Memory B cell (primary cell): ENCODE data around the gene DEDD.

ENCODE experiments used
- ATAC-seq: fragments of 150-1000 bp; cut with Tn5 transposase; 2 replicates; pipeline ENCODE4 v1.10.0; 2021; ENCODE audit warnings: low read depth, mild to moderate bottlenecking, moderate library complexity
- DNase-seq, 2 donors: peaks; one replicate each; pipeline ENCODE4 v3.0.0; 2022; ENCODE audit warnings: low spot score in 2 of 2
- H3K27ac Mint-ChIP-seq: one replicate; pipeline ENCODE4 v1.8.0; 2022; ENCODE audit warnings: mild to moderate bottlenecking, moderate library complexity, mixed read lengths
- H3K27me3 Mint-ChIP-seq: one replicate; pipeline ENCODE4 v1.8.0; 2022; ENCODE audit warnings: mixed read lengths
- H3K36me3 Mint-ChIP-seq: one replicate; pipeline ENCODE4 v1.8.0; 2022; ENCODE audit warnings: mild to moderate bottlenecking, mixed read lengths
- H3K4me1 Mint-ChIP-seq: one replicate; pipeline ENCODE4 v1.8.0; 2022; ENCODE audit warnings: mixed read lengths
- H3K4me3 Mint-ChIP-seq: one replicate; pipeline ENCODE4 v1.8.0; 2022; ENCODE audit warnings: mild to moderate bottlenecking, moderate library complexity, mixed read lengths
- H3K9me3 Mint-ChIP-seq: one replicate; pipeline ENCODE4 v1.8.0; 2022; ENCODE audit warnings: mixed read lengths

The DEDD gene, protein sequence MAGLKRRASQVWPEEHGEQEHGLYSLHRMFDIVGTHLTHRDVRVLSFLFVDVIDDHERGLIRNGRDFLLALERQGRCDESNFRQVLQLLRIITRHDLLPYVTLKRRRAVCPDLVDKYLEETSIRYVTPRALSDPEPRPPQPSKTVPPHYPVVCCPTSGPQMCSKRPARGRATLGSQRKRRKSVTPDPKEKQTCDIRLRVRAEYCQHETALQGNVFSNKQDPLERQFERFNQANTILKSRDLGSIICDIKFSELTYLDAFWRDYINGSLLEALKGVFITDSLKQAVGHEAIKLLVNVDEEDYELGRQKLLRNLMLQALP

DNA sequence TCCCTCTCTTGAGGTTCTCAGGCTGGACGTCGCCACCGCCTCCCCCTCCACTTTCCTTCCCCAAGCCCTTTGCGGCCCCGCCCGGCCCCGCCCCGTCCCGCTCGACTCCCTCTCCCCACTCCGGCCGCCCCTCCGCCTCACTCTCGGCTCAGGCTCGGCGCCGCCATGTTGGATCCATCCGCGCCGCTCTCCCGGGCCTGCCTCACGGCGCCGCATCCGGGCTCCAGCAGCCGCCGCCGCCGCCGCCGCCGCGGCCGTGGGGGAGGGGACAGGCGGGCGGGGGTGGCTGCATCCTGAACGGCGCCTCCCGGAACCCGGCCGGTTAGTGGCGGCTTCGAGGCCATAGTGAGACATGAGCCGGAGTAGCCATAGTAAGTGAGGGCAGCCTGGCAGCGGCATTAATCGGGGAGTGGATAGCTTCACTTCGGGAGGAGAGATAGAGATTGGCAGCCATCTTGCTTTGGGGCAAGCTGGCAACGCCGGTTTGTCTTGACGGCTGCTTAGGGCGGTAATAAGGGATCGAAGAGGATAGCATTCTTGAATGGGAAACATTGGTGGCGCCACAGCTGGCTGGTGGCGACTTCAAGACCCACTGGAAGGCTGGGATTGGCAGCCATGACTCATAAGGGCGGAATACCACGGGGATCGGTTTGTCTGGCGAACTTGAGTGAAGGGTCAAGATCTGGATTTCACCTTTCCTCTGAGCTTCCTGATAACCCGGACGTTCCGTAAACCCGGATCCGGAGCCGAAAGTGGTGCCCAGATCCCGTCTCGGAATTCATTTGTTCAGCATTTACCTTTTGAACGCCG, at the start of gene DEDD:
Gene DEDD (minus strand): TSS at position 258 of the 810 bp plus-strand sequence. CDS start 8,205 bp downstream, outside the sequence.
- Mint-ChIP-seq H3K27ac (no peak within 1 kb of the TSS), H3K4me1 (peaks cover 16% of the 10 kb centered on the region), H3K4me3 (no peak within 1 kb of the TSS), H3K36me3 (peaks cover 5% of the 10 kb centered on the region), H3K27me3 (no peaks in the 10 kb centered on the region), H3K9me3 (no peaks in the 10 kb centered on the region)
- ATAC-seq (peak; percentile 94), DNase-seq (peak; percentile 80 to 81)

DNA sequence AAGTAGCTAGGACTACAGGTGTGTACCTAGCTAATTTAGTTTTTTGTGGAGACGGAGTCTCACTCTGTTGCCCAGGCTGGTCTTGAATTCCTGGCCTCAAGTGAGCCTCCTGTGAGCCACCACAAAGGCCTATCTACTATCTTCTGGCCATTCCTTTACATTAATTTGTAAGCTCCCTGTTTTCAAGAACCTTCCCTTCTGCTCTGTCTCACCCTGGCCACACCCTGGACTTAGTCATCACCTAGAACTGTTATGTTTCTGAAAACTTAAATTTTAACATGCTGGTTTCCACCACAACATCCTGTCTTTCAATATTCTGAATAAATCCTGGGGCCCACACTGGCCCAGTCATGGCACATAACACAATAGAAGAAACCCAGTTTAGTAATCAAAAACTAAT, 49.7 kb upstream of the DEDD start:
- ATAC-seq (no peak), DNase-seq (no peak)
- H3K4me3 Mint-ChIP-seq, result peak overlapping the region; percentile 24
- peak overlapping the region; percentile 43 for H3K27ac Mint-ChIP-seq
- H3K36me3 Mint-ChIP-seq, result peaks cover 2% of the 10 kb centered on the region
- no peaks in the 10 kb centered on the region for H3K9me3 Mint-ChIP-seq
- H3K4me1 Mint-ChIP-seq, result peaks cover 55% of the 10 kb centered on the region
- no peaks in the 10 kb centered on the region for H3K27me3 Mint-ChIP-seq

DNA sequence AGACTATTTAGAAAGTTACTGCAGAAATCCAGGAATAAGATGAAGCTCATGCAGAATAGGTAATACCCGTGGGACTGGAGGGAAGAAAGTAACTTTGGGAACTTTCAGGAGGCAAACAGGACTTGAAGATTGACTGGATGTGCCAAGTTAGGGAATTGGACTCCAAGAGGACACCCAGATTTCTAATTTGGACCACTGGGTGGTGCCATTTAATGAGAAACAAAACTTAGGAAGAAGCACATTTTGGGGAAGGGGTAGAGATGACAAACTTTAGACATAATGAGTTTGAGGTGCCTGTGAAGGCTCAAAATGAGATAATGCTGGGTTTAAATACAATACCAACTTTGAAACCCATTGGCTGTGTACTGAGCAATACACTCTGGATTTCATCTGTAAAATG, 48.2 kb upstream of the DEDD start:
- peak overlapping the region; percentile 11 for H3K4me3 Mint-ChIP-seq
- H3K27ac Mint-ChIP-seq, result peak overlapping the region; percentile 69
- peaks cover 3% of the 10 kb centered on the region for H3K36me3 Mint-ChIP-seq
- H3K9me3 Mint-ChIP-seq, result no peaks in the 10 kb centered on the region
- no peak for ATAC-seq
- H3K27me3 Mint-ChIP-seq, result no peaks in the 10 kb centered on the region
- H3K4me1 Mint-ChIP-seq, result peaks cover 56% of the 10 kb centered on the region
- DNase-seq, result no peak

DNA sequence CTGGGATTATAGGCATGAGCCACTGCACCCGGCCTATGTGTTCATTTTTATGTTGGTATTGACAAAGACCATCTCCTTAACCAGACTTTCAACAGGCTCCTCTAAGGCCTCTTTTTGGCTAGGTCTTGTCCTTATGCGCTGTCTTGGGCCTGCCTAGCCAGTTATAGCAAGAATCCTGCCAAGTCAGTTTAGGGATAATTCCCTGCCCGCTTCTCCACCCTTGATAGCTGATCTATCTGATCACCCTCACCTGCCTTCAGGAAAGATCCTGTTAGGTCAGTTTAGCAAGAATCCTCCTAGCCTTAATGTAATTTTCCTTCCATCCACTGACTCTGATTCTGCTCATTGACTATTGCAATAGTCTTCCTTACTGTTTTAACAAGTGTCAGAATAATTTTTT, 47.2 kb upstream of the DEDD start:
- H3K4me3 Mint-ChIP-seq, result no peak overlapping the region

DNA sequence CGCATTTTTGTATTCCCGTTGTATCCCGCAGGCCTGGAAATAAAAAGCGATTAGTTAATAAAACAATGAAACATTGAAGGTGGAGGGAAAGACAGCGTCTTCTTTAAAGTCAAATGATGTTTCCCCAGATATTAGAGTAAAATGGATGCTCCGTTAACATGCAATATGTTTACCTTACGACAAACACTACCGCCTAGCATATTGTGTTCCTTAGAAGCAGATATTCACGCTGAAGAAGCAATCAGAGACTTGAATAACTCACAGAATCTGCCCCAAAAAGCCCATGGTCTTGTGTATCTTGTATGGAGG, 45.4 kb upstream of the DEDD start:
- Mint-ChIP-seq H3K36me3 (peaks cover 20% of the 10 kb centered on the region), H3K27me3 (no peaks in the 10 kb centered on the region), H3K4me1 (peaks cover 50% of the 10 kb centered on the region), H3K9me3 (no peaks in the 10 kb centered on the region), H3K27ac (peak overlapping the region; percentile 96), H3K4me3 (peak overlapping the region; percentile 100)
- ATAC-seq, result no peak
- DNase-seq, result no peak

More for the DNA sequence above, 47.2 kb upstream of the DEDD start:
- H3K27ac Mint-ChIP-seq, result no peak overlapping the region
- no peak for ATAC-seq
- H3K27me3 Mint-ChIP-seq, result no peaks in the 10 kb centered on the region
- peaks cover 9% of the 10 kb centered on the region for H3K36me3 Mint-ChIP-seq
- no peaks in the 10 kb centered on the region for H3K9me3 Mint-ChIP-seq
- no peak for DNase-seq
- peaks cover 58% of the 10 kb centered on the region for H3K4me1 Mint-ChIP-seq

DNA sequence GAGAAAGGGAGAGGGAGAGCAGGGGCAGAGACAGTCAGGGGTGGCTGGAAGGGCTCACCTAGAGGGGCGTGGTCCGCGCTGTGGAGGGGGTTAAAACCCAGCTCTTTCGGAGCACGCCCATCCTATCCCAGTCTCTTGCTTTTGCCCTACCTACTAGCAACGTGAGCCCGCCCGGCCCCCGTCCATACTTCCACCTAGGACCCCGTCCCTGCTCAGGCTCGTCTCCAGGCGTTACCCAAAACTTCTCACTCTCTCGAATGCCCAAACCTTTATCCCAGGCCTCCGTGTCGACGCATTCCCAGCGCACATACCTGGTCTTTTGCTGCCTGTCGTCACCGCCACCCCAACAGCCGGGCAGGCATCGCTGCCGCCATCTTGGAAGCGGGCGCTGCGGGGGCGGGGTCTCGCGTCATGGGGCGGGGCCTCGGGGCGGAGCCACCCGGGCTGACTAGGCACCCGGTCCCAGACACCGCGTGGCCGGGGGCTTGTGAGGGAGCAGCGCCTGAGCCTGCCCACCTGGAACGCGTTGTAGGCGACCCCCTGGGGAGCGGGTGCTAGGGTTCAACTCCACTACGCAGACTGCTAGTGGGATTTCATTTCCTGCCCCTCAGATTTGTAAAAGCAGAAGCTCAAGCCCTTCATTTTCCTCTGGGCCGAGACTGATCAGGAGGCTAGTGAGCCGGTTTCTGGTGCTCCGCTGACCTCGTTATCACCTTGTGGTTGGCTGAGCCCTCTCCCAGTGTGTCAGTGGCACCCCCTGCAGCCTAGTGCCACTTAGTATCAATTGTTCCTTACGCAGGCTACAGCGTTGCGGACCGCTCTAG, 44.9 kb upstream of the DEDD start, which contains the start of gene B4GALT3:
Gene B4GALT3 (minus strand): TSS at position 396 of the 824 bp plus-strand sequence. CDS start 1,447 bp downstream, outside the sequence.
- H3K4me1 Mint-ChIP-seq, result peaks cover 47% of the 10 kb centered on the region
- H3K27ac Mint-ChIP-seq, result peak within 1 kb of the TSS; percentile 96
- peak; percentile 95 to 99 for DNase-seq
- no peaks in the 10 kb centered on the region for H3K27me3 Mint-ChIP-seq
- H3K9me3 Mint-ChIP-seq, result no peaks in the 10 kb centered on the region
- peaks cover 24% of the 10 kb centered on the region for H3K36me3 Mint-ChIP-seq
- peak within 1 kb of the TSS; percentile 100 for H3K4me3 Mint-ChIP-seq
- peak; percentile 92 for ATAC-seq

DNA sequence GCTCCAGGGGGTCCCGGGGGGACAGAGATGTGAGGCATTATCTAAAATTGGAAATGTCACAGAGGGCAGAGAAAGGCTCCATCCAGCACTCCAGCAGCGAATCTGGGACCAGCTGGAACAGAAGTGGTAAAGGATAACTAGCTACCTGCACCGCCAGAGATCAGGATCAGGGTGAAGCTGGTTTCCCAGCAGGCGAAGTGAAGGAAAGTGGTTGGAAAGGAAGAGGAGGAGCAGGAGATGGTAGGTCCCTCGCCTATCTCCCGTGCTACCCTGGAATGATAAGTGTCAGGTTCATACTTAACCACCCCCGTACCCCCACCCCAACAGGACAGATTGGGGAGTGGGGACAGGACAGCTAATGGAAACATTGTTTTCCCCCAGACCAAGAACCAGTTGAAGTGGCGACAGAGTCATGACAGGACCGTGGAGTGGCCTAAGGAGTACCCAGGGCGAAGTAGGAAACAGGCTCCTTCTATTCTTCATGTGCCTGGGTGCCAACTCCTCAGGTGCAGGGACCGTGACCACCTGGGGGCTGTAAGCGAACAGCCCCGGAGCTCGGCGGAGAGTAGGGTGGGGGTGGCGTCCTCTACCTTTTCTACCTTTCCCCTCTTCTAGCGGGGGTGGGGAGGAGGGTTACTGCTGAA, 44.1 kb upstream of the DEDD start:
- Mint-ChIP-seq H3K9me3 (no peaks in the 10 kb centered on the region), H3K4me1 (peaks cover 42% of the 10 kb centered on the region), H3K27me3 (no peaks in the 10 kb centered on the region), H3K27ac (peak overlapping the region; percentile 96), H3K4me3 (peak overlapping the region; percentile 100), H3K36me3 (peaks cover 26% of the 10 kb centered on the region)
- no peak for DNase-seq
- no peak for ATAC-seq

DNA sequence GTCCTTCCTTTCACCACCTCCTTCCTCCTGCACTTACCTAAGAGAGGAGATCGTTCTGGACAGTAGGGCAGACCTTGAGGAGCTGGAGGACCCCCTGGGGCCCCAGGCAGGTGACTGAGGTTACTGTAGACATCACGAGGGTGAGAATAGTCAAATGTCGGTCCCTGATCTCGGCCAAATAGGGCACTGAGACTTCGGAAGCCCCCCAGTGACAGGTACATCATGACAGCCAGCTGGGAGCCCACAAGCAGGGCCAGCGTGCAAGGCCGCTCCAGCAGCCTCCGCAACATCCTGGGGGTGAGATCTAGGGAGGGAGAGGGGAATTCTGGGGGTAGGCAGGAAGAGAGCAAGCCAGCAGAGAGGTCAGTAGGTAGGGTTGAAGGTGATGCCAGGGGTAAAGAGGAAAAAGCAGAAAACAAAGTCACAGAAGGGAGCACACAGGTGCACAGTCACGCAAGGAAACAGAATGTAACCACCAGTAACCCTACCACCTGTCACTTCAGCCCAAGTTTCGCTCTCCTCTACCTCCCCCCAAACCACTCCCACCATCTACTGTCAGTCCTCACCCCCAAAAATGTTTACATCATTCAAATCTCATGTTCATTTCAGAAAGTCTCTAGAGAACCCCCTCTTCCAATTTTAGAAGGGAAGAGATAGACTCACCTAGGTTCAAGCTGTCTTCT, 43.4 kb upstream of the DEDD start:
- Mint-ChIP-seq H3K4me3 (peak overlapping the region; percentile 100), H3K27ac (peak overlapping the region; percentile 96), H3K4me1 (peaks cover 42% of the 10 kb centered on the region), H3K36me3 (peaks cover 31% of the 10 kb centered on the region), H3K27me3 (no peaks in the 10 kb centered on the region), H3K9me3 (no peaks in the 10 kb centered on the region)
- DNase-seq (no peak), ATAC-seq (no peak)

DNA sequence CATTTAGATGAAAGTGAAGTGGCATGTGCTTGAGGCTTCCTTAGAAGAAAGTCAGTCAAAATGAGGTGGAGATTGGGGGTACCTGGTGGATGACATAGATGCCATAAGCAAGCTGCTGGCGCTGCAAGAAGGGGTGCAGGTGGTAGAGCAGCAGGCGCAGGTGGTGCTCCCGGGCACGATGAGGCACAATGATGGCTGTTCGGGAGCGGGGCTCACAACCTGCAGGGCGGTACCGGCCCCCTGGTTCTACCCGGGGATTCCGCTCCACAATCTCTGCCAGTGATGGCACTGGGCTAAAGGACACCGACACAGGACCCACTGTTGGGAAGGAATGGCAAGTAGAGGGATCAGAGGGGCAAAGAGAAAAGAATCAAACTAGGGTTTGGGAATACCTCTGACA, 42.4 kb upstream of the DEDD start:
- Mint-ChIP-seq H3K4me3 (peak overlapping the region; percentile 29), H3K27me3 (no peaks in the 10 kb centered on the region), H3K4me1 (peaks cover 36% of the 10 kb centered on the region)

DNA sequence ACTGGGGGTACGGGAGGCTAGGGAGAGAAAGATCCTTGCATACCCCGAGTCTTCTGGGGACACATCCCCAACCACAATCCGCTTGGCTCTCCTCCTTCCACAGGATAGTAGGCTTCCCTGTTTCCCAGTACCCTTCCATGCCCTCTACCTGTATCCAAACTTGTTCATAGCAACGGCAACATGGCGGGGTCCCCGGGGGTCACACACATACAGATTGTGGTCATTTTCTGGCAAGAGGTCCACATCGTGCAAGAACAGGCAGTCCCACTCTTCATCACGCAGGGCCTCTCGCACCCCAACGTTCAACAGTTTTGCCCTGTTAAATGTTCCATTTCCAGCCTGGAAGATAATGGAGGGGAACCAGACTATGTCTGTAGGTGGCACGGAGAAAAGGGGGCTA, 41.2 kb upstream of the DEDD start:
- H3K27me3 Mint-ChIP-seq, result no peaks in the 10 kb centered on the region
- peak overlapping the region; percentile 67 for H3K27ac Mint-ChIP-seq
- no peak for ATAC-seq
- peaks cover 35% of the 10 kb centered on the region for H3K36me3 Mint-ChIP-seq
- H3K9me3 Mint-ChIP-seq, result no peaks in the 10 kb centered on the region
- H3K4me1 Mint-ChIP-seq, result peaks cover 33% of the 10 kb centered on the region
- no peak for DNase-seq
- no peak overlapping the region for H3K4me3 Mint-ChIP-seq

More for the DNA sequence above, 42.4 kb upstream of the DEDD start:
- ATAC-seq (no peak), DNase-seq (no peak)
- peaks cover 31% of the 10 kb centered on the region for H3K36me3 Mint-ChIP-seq
- peak overlapping the region; percentile 14 for H3K27ac Mint-ChIP-seq
- no peaks in the 10 kb centered on the region for H3K9me3 Mint-ChIP-seq

DNA sequence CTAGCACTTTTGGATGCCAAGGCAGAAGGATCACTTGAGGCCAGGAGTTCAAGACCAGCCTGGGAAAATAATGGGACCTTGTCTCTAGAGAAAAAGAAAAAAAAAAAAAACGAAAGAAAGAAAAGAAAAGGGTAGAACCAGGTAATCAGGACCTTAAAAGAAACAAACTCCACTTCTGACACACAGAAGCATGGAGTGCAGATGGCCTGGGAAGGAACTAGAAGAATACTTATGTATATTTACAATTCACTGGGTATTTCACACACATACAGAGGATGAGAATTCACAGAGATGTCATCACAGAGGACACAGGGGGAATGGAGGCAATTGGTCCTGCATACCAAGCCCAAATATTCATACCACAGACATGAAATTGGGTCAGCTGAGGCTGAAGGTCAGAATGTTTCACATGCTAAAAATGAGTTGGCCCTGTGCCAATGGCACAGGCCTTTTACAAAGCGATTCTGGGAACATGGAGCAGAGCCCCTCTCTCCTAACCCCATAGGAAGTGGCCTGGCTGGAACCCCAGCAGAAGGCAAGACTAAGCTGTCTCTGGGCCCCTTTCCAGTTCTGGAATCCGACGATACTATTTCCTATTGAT, 40.4 kb upstream of the DEDD start:
- Mint-ChIP-seq H3K4me3 (no peak overlapping the region), H3K27ac (peak overlapping the region; percentile 67), H3K9me3 (no peaks in the 10 kb centered on the region), H3K27me3 (no peaks in the 10 kb centered on the region), H3K36me3 (peaks cover 35% of the 10 kb centered on the region), H3K4me1 (peaks cover 33% of the 10 kb centered on the region)
- ATAC-seq, result no peak
- DNase-seq, result no peak

DNA sequence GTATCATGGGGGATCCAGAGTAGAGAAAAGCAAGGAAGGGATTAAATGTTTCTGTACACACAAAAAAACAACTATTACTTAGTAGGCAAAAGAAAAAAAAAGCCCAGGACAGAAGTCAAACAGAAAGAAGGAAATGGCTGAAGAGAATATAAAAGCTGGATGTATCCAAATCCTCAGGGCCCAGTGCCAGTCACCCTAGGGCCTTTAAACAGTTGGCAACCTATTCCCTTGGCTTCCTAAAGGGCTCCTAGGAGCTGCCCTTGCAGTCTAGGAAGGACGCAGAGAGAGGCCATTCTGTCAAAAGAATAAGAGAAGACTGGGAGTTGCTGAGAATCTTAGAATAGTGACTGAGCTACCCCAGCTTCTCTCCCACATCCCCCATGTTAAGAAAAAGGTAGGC, 39.9 kb upstream of the DEDD start:
- no peaks in the 10 kb centered on the region for H3K9me3 Mint-ChIP-seq
- H3K27me3 Mint-ChIP-seq, result no peaks in the 10 kb centered on the region
- H3K4me1 Mint-ChIP-seq, result peaks cover 31% of the 10 kb centered on the region
- no peak overlapping the region for H3K4me3 Mint-ChIP-seq
- no peak for ATAC-seq
- no peak for DNase-seq
- no peak overlapping the region for H3K27ac Mint-ChIP-seq
- peaks cover 35% of the 10 kb centered on the region for H3K36me3 Mint-ChIP-seq

DNA sequence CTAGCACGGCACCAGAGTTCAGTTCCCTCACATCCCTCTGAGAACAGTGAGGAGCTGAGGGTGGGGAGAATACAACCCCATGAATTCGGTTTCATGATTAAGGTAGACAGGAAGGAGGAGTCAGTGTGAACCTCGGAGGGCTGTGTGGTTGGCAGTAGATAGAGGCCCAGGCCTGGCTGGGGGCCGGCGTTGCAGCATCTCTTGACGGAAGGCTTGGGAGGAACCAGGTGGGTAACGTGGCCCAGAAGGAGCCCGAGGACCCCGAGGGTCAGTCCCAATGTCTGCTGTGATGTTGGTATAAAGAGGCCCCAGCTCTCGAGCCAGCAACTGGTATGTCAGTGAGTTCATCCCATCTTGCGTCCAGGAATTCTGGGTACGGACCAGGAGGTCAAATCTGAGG, 39.2 kb upstream of the DEDD start:
- Mint-ChIP-seq H3K4me1 (peaks cover 35% of the 10 kb centered on the region), H3K27ac (no peak overlapping the region), H3K4me3 (no peak overlapping the region), H3K36me3 (peaks cover 35% of the 10 kb centered on the region), H3K9me3 (no peaks in the 10 kb centered on the region), H3K27me3 (no peaks in the 10 kb centered on the region)
- ATAC-seq (no peak), DNase-seq (no peak)
